GM12892 (cell line): Measurements from ENCODE around the gene CHAC2.

Experiments used
- POLR2A ChIP-seq: IDR thresholded peaks from 2 replicates; pipeline ENCODE4 v1.6.1; 2011; ENCODE audit warnings: low read depth, low read length, control low read depth
- TAF1 ChIP-seq: IDR thresholded peaks from 2 replicates; pipeline ENCODE4 v1.6.1; 2011; ENCODE audit warnings: low read depth, mild to moderate bottlenecking, control low read depth, low read length, borderline replicate concordance

DNA sequence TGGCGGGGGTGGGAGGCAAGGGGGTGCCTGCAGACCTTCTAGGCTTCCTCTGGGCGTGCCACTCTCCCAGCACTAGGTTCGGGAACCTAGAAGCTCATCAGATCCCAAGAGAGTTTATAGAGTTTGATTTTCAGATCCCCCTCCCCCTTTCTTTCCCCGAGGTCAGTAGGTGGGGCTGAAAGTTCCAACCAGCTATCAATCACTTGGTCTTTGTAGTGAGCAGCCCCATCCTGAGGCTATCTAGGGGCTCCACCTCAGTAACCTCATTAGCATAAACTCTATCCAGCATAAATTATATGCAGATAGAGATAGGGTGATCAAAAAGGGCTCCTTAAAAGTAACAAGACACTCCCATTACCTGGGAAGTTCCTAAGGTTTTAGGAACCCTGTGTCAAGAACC, 52.0 kb downstream of the CHAC2 start:
- TF ChIP-seq TAF1: no peak
- TF ChIP-seq POLR2A: no peak
